Neural progenitor cell (in vitro differentiated cells): ENCODE measurements around the gene SIRPB2.

ENCODE experiments used
- CTCF ChIP-seq: fragments of 200-600 bp; sonication (generic); IDR thresholded peaks from 2 replicates; pipeline ENCODE4 v1.5.1; 2017; ENCODE audit warnings: antibody characterized with exemption, mild to moderate bottlenecking
- EZH2phosphoT487 ChIP-seq: fragments of 200-600 bp; sonication (generic); IDR thresholded peaks from 2 replicates; pipeline ENCODE4 v1.6.1; 2017; ENCODE audit warnings: antibody characterized with exemption

DNA sequence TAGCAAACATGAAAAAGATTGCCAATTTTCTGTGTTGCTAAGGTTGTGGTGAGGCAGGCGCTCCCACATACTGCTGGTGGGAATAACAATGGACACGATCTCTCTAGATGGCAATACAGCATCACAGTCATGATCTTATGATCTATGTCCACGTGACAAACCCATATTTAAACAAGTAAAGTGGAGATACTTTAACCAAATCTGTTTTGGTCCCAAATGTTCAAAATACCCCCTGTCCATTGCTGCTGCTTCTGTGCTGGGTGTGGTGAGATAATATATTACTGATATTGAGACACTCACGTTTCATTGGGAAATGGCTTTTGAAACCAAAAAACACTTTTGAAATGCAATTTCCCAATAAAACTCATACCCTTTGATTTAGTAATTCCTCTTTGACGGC lies 43.3 kb upstream of the SIRPB2 start:
- TF ChIP-seq CTCF (no peak), EZH2phosphoT487 (no peak)
